ENCODE data around the gene MROH2B.

MROH2B gene

DNA sequence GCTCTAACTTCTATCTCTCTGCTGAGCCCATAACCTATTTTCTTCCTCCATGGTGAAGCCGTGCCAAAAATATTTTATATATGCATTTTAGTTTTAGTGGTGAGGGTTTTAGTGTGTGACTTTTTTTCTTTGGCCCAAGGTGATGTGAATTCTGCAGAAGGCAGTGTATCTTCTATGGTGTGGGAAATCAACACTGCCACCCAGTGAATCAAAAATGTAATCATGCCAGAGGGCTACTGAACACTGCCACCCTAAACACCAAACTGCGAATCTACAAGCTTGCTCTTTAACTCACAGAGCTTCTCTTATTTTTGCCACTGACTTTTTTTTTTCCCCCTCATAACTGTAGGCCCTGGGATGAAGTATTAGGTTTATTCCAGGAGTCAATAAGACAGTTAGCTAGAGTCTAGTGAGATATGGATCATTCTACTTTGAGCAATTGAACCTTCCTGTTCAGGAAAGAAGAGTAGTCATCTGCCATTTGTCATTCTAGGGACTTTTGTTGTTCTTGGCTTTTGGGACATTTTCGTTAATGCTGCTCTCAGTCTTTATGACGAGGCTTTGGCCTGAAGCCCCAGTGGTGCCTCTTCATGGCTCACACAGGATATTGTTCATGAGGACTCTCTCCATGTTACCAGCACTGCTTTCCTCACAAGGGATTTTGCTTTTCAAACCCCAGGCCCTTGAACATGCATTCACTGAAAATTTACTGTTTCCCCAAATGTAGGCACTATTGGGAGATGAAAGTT lies 108.8 kb downstream of the MROH2B start:
- no peak for DNase-seq

DNA sequence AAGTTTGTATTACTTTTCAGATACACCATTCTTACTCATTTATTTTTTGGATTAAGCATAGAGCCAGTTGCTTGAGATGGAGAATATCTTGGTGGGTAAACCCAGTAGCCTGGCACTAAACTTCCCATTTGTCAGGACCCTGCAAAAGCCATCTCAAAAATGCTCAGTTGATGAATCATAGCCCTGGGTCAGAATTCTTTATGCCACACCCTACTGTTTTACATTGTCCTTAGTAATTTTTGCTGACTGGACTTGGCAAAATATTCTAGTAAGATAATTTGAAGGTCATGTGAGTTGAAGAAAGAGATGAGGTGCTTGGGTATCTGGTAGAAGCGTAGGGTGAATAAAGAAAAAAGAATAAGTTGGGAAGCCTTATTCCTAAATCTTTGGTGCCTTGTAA lies 111.1 kb downstream of the MROH2B start:
- no peak for DNase-seq

DNA sequence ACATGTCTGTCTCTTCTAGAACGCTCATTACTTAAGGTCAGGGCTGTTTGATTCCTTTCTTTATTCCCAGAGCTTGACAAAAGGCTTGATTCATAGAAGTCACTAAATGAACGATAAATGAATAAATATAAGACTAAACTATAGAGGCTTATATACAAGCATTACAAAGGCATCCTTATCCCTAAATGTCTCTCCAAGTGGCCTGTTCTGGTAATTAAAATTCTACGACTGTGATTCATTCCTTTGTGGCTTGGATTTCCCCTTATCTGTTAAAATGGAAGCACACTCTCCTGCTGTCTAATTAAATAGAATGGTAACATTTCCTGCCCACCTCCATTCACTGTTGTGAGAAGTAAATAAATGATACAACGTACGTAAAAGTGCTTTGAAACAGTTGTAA lies 112.3 kb downstream of the MROH2B start:
- DNase-seq = no peak

DNA sequence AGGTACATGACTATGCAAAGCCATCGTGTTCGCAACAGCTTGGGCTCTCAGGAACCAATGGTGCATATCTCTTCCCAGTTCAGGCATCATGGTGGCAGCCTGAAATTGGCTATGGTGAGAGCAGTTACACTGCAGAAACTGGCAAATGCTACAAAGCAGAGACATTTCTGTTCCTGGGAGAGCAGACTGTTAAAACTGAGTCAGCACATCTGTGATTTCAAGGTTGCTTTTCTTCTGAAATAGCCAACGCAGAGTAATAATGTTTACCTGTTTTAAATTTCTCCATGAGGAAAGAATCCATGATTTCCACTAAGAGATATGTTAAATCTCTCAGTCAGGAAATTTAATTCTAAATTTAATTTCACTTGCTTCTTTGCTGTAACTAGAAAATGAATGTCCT lies 114.1 kb downstream of the MROH2B start:
- no peak for DNase-seq

DNA sequence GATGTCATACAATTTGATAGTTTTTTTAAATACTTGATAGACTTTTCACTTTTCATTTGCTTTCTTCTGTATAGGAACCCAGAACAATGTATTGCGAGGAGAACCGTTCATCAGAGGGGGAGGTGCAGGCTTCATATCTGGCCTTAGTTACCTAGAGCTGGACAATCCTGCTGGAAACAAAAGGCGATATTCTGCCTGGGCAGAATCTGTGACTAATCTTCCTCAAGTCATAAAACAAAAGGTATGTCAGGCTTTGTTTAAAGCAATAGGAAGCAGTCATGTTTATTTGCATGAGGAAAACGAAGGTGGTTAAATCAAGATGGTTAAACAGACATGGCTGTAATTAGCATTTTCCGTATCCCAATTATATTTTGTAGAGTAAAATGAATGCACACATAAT lies 115.8 kb downstream of the MROH2B start:
- DNase-seq = no peak
